ENCODE data around the gene PTPRC.

PTPRC gene

GRCh38 chr1:198638894-198639635 lies at the start of gene PTPRC:
Gene PTPRC (plus strand): TSS chr1:198639040. CDS start chr1:198639269, 229 bp downstream.
- DNase-seq = no peak
- TF ChIP-seq CTCF (IDR thresholded peaks at IDR 0.05; ENCODE audit: low read depth, low read length) = no peak
- H3K27ac ChIP-seq = no peak within 1 kb of the TSS
- H3K36me3 ChIP-seq = no peaks in the 10 kb centered on the region
- no peak within 1 kb of the TSS for H3K4me3 ChIP-seq (ENCODE audit: low read depth, low read length)
- H3K9me3 ChIP-seq (ENCODE audit: severe bottlenecking) = no peaks in the 10 kb centered on the region
- no peaks in the 10 kb centered on the region for H3K27me3 ChIP-seq (ENCODE audit: insufficient read depth, low read depth, severe bottlenecking)

- Histone ChIP-seq H3K9me3 (ENCODE audit: severe bottlenecking) (no peaks in the 10 kb centered on the region), H3K27ac (no peak overlapping the region), H3K36me3 (no peaks in the 10 kb centered on the region), H3K27me3 (ENCODE audit: insufficient read depth, low read depth, severe bottlenecking) (no peaks in the 10 kb centered on the region), H3K4me3 (ENCODE audit: low read depth, low read length) (no peak overlapping the region)
- no peak for DNase-seq
- no peak for TF ChIP-seq CTCF (IDR thresholded peaks at IDR 0.05; ENCODE audit: low read depth, low read length)
Observed at GRCh38 chr1:198590454-198590853, 48.4 kb upstream of the PTPRC start.

- no peaks in the 10 kb centered on the region for H3K9me3 ChIP-seq (ENCODE audit: severe bottlenecking)
- H3K27me3 ChIP-seq (ENCODE audit: insufficient read depth, low read depth, severe bottlenecking) = no peaks in the 10 kb centered on the region
- no peaks in the 10 kb centered on the region for H3K36me3 ChIP-seq
- TF ChIP-seq CTCF (IDR thresholded peaks at IDR 0.05; ENCODE audit: low read depth, low read length) = no peak
- no peak overlapping the region for H3K4me3 ChIP-seq (ENCODE audit: low read depth, low read length)
- DNase-seq = no peak
- no peak overlapping the region for H3K27ac ChIP-seq
Observed at GRCh38 chr1:198595765-198596164, 43.1 kb upstream of the PTPRC start.

- no peak overlapping the region for H3K27ac ChIP-seq
- TF ChIP-seq CTCF (IDR thresholded peaks at IDR 0.05; ENCODE audit: low read depth, low read length) = no peak
- DNase-seq = no peak
- no peaks in the 10 kb centered on the region for H3K36me3 ChIP-seq
- no peaks in the 10 kb centered on the region for H3K9me3 ChIP-seq (ENCODE audit: severe bottlenecking)
- H3K27me3 ChIP-seq (ENCODE audit: insufficient read depth, low read depth, severe bottlenecking) = no peaks in the 10 kb centered on the region
- no peak overlapping the region for H3K4me3 ChIP-seq (ENCODE audit: low read depth, low read length)
Observed at GRCh38 chr1:198597690-198598430, 41.0 kb upstream of the PTPRC start.

- no peak for TF ChIP-seq CTCF (IDR thresholded peaks at IDR 0.05; ENCODE audit: low read depth, low read length)
- Histone ChIP-seq H3K9me3 (ENCODE audit: severe bottlenecking) (no peaks in the 10 kb centered on the region), H3K4me3 (ENCODE audit: low read depth, low read length) (no peak overlapping the region), H3K36me3 (no peaks in the 10 kb centered on the region), H3K27ac (no peak overlapping the region), H3K27me3 (ENCODE audit: insufficient read depth, low read depth, severe bottlenecking) (no peaks in the 10 kb centered on the region)
- no peak for DNase-seq
Observed at GRCh38 chr1:198598796-198599321, 40.0 kb upstream of the PTPRC start.
